ENCODE measurements around the gene ZNF503. TPM values are rescaled to one million over a fixed set of nuclear protein-coding genes. Genes with fewer than 3 reads are reported as not detected.

Gene ZNF503
- total and polyA plus RNA-seq, 2 of the 8 experiments (the other 6 are each of a cell fraction or from before 2014, with no cell fraction given): 0.03 to 0.13 TPM

GRCh38 chr10:75441196-75441595 lies 39.6 kb upstream of the ZNF503 start:
- Histone ChIP-seq H3K79me2 (ENCODE audit: control insufficient read depth in 1 of 2, insufficient read depth in 2 of 2, low read length in 2 of 2) (no peaks in the 10 kb centered on the region), H3K23me2 (ENCODE audit: low read depth, low read length) (no peaks in the 10 kb centered on the region), H2BK120ac (replicated peaks; ENCODE audit: low read depth, low read length) (no peak overlapping the region), H3K23ac (ENCODE audit: insufficient read length) (no peak overlapping the region), H3K9ac (replicated peaks in 1 of 4; ENCODE audit: extremely low read depth in 1 of 4, low read depth in 3 of 4, low read length in 3 of 4) (no peak overlapping the region), H4K5ac (ENCODE audit: insufficient read length, low read depth, low read length) (no peak overlapping the region), H2AFZ (ENCODE audit: low read length) (no peak overlapping the region), H3K56ac (replicated peaks; ENCODE audit: insufficient read length, low read depth, low read length) (no peak overlapping the region), H3K4me3 (ENCODE audit: extremely low read depth in 1 of 4, insufficient read depth in 2 of 4, low read depth in 3 of 4, low read length in 4 of 4) (no peak overlapping the region), H2BK15ac (ENCODE audit: low read length) (no peak overlapping the region), H2BK12ac (ENCODE audit: low read depth, low read length) (no peak overlapping the region), H4K8ac (ENCODE audit: extremely low read depth, insufficient read depth, low read length) (no peak overlapping the region), H3K36me3 (ENCODE audit: control insufficient read depth in 2 of 4, insufficient read depth in 4 of 4, low read length in 3 of 4) (no peaks in the 10 kb centered on the region), H3K18ac (ENCODE audit: extremely low read depth, low read length) (no peak overlapping the region), H3K79me1 (ENCODE audit: low read depth, low read length) (no peaks in the 10 kb centered on the region), H3K4ac (replicated peaks; ENCODE audit: insufficient read length, low read depth, low read length) (no peak overlapping the region), H3K9me3 (ENCODE audit: insufficient read depth in 2 of 2, low read depth in 1 of 2, low read length in 1 of 2) (peaks cover 5% of the 10 kb centered on the region in 2 experiments; a peak in 2 of 4 replicates), H3K4me1 (replicated peaks in 1 of 4; ENCODE audit: control insufficient read depth in 3 of 4, insufficient read depth in 4 of 4, low read length in 3 of 4) (no peaks in the 10 kb centered on the region), H2BK5ac (ENCODE audit: low read depth, low read length) (no peak overlapping the region), H2AK5ac (ENCODE audit: low read depth, low read length) (no peak overlapping the region), H3K27me3 (replicated peaks in 1 of 4; ENCODE audit: control insufficient read depth in 3 of 4, extremely low read depth in 1 of 4, insufficient read depth in 3 of 4, low read length in 3 of 4) (peaks cover 0 to 15% (median 4%) of the 10 kb centered on the region in 4 experiments; a peak in 4 of 7 replicates), H3K27ac (ENCODE audit: low read depth, low read length) (no peak overlapping the region), H4K91ac (replicated peaks; ENCODE audit: insufficient read length, low read length) (no peak overlapping the region), H4K20me1 (replicated peaks in 1 of 2; ENCODE audit: control insufficient read depth in 1 of 2, insufficient read depth in 2 of 2, low read length in 2 of 2) (no peaks in the 10 kb centered on the region), H3K14ac (ENCODE audit: insufficient read length) (no peak overlapping the region), H2BK20ac (ENCODE audit: low read length) (no peak overlapping the region), H3K4me2 (ENCODE audit: insufficient read depth in 1 of 2, low read depth in 2 of 2, low read length in 2 of 2) (no peak overlapping the region)
- CTCF ChIA-PET (ENCODE audit: partially characterized antibody): interaction anchor here (0.7 kb wide), 1 partner anchor 82 kb away, joined by 3 read pairs; no protein-coding TSS in a partner anchor
- FAIRE-seq: no peak
- WGBS, 2 experiments (ENCODE audit: extremely low coverage in 1 of 2, insufficient coverage in 1 of 2, insufficient read length in 1 of 2, insufficient replicate concordance in 2 of 2, low coverage in 1 of 2, low lambda C conversion rate in 2 of 2, missing lambda C conversion rate in 1 of 2): 75% methylated on average over 4 of the region's 4 CpGs; no CpG with 5 or more reads in 1 of the 2 experiments
- no peak for DNase-seq (ENCODE audit: low read depth in 1 of 2, low spot score in 2 of 2)
- TF ChIP-seq TAF7 (optimal IDR thresholded peaks at IDR 0.05; ENCODE audit: borderline replicate concordance, low read depth, low read length): no peak
- TF ChIP-seq USF2 (IDR thresholded peaks at IDR 0.05; ENCODE audit: low read length): no peak
- TF ChIP-seq YY1 (IDR thresholded peaks at IDR 0.05; ENCODE audit: low read depth, low read length): no peak
- TF ChIP-seq CBX5 (IDR thresholded peaks at IDR 0.05; ENCODE audit: low read depth, low read length): no peak
- no peak for TF ChIP-seq FOSL1 (IDR thresholded peaks at IDR 0.05; ENCODE audit: insufficient read depth, low read depth, low read length)
- TF ChIP-seq SP4 (IDR thresholded peaks at IDR 0.05; ENCODE audit: low read length): no peak
- TF ChIP-seq KDM4A (IDR thresholded peaks at IDR 0.05; ENCODE audit: low read depth, low read length, severe bottlenecking): no peak
- TF ChIP-seq JUN (IDR thresholded peaks at IDR 0.05; ENCODE audit: low read depth, low read length): no peak
- POLR2A ChIA-PET (ENCODE audit: partially characterized antibody): interaction anchor here (0.8 to 1.5 kb wide), 2 partner anchors 10 to 18 kb away, joined by 3 to 4 read pairs; partner anchors contain the start of gene LRMDA
